ENCODE results near the gene BRS3.

BRS3 gene

DNA sequence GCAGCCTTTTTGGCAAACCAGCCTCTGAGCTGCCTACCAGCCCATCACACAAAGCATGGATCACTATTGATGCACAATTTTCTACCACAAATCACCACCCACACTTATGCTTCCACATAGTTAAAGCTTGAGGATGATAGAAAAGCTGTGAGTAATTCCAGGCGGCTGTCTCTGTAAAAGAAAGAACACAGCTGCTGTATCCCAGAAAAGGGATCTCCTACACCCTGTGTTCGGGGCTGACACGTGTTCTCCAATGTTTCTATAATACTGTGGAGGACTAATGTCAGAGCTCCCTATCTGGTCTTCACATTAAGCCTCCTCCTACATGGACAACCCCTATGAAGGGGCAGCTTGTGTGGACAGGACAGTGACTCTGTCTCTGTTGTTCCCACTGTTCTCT is 12.5 kb upstream of the BRS3 start:
- Mint-ChIP-seq H3K4me3 (no peak overlapping the region), H3K36me3 (no peaks in the 10 kb centered on the region), H3K4me1 (no peaks in the 10 kb centered on the region), H3K9me3 (no peaks in the 10 kb centered on the region), H3K27me3 (no peaks in the 10 kb centered on the region), H3K27ac (no peak overlapping the region)

- Mint-ChIP-seq H3K4me1 (no peaks in the 10 kb centered on the region), H3K36me3 (no peaks in the 10 kb centered on the region), H3K9me3 (no peaks in the 10 kb centered on the region), H3K27me3 (no peaks in the 10 kb centered on the region), H3K27ac (no peak overlapping the region), H3K4me3 (no peak overlapping the region)
Measured at GRCh38 chrX:136476501-136476900, 11.2 kb upstream of the BRS3 start.

- Mint-ChIP-seq H3K4me1 (no peaks in the 10 kb centered on the region), H3K9me3 (no peaks in the 10 kb centered on the region), H3K27ac (no peak overlapping the region), H3K36me3 (no peaks in the 10 kb centered on the region), H3K27me3 (no peaks in the 10 kb centered on the region), H3K4me3 (no peak overlapping the region)
Measured at GRCh38 chrX:136477026-136477425, 10.7 kb upstream of the BRS3 start.

- Mint-ChIP-seq H3K27ac (no peak overlapping the region), H3K4me1 (no peaks in the 10 kb centered on the region), H3K36me3 (no peaks in the 10 kb centered on the region), H3K4me3 (no peak overlapping the region), H3K27me3 (peaks cover 2% of the 10 kb centered on the region), H3K9me3 (no peaks in the 10 kb centered on the region)
Measured at GRCh38 chrX:136480383-136480782, 7.4 kb upstream of the BRS3 start.

DNA sequence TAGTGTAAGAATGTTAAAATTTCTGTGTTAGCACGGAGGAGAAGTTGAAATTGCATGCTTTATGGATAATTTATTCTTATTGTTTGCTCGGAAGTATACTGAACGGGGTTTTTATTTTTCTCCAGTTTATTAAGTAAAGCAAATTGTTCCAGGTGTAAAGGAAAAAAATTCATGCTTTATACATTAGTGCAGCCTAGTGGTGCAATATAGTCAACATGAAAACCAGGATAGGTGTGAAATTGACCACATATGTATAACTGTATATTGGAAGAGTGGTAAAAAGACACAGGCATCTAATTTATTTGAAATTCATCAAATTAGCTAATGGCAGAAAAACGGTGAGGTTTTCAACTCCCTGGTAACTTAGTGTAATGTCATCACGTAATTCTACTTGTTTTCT is 959 bp downstream of the BRS3 start:
- H3K27me3 Mint-ChIP-seq: peaks cover 9% of the 10 kb centered on the region
- no peaks in the 10 kb centered on the region for H3K36me3 Mint-ChIP-seq
- no peak overlapping the region for H3K27ac Mint-ChIP-seq
- no peaks in the 10 kb centered on the region for H3K4me1 Mint-ChIP-seq
- H3K4me3 Mint-ChIP-seq: no peak overlapping the region
- no peaks in the 10 kb centered on the region for H3K9me3 Mint-ChIP-seq

DNA sequence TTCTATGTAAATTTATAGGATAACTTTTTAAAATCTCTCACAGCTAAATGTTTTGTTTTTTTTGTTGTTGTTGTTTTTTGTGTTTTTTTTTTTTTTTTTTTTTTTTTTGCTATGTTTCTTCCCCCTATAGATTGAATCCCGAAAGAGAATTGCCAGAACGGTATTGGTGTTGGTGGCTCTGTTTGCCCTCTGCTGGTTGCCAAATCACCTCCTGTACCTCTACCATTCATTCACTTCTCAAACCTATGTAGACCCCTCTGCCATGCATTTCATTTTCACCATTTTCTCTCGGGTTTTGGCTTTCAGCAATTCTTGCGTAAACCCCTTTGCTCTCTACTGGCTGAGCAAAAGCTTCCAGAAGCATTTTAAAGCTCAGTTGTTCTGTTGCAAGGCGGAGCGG is 4.1 kb downstream of the BRS3 start:
- peaks cover 9% of the 10 kb centered on the region for H3K27me3 Mint-ChIP-seq
- no peaks in the 10 kb centered on the region for H3K4me1 Mint-ChIP-seq

GRCh38 chrX:136493011-136493410 is 5.3 kb downstream of the BRS3 start:
- no peak overlapping the region for H3K27ac Mint-ChIP-seq
- H3K4me3 Mint-ChIP-seq: no peak overlapping the region
- H3K9me3 Mint-ChIP-seq: no peaks in the 10 kb centered on the region
- H3K27me3 Mint-ChIP-seq: peaks cover 9% of the 10 kb centered on the region
- no peaks in the 10 kb centered on the region for H3K36me3 Mint-ChIP-seq
- no peaks in the 10 kb centered on the region for H3K4me1 Mint-ChIP-seq

More for the DNA sequence above, 4.1 kb downstream of the BRS3 start:
- Mint-ChIP-seq H3K4me3 (no peak overlapping the region), H3K36me3 (no peaks in the 10 kb centered on the region), H3K9me3 (no peaks in the 10 kb centered on the region), H3K27ac (no peak overlapping the region)

DNA sequence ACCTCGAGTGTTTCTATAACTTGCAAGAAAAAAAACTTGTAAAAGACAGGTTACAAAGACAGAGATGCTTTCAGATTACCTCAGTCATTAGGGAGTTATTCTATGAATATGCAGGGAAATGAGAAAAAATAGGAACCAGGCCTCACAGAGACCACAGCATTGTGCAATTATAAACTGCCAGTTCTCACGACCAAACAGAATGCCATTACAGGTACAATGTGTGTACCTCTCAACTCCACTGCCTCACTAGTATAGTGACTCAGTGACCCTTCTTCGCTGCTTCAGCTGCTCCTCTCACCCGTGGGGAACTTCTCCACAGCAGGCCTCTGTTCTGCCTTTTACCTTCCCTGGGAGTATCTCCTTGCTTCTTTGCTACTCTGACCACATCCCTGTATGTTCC is 7.3 kb downstream of the BRS3 start:
- Mint-ChIP-seq H3K27me3 (peaks cover 5% of the 10 kb centered on the region), H3K4me1 (peaks cover 14% of the 10 kb centered on the region), H3K27ac (no peak overlapping the region), H3K4me3 (no peak overlapping the region), H3K9me3 (no peaks in the 10 kb centered on the region), H3K36me3 (peaks cover 2% of the 10 kb centered on the region)

DNA sequence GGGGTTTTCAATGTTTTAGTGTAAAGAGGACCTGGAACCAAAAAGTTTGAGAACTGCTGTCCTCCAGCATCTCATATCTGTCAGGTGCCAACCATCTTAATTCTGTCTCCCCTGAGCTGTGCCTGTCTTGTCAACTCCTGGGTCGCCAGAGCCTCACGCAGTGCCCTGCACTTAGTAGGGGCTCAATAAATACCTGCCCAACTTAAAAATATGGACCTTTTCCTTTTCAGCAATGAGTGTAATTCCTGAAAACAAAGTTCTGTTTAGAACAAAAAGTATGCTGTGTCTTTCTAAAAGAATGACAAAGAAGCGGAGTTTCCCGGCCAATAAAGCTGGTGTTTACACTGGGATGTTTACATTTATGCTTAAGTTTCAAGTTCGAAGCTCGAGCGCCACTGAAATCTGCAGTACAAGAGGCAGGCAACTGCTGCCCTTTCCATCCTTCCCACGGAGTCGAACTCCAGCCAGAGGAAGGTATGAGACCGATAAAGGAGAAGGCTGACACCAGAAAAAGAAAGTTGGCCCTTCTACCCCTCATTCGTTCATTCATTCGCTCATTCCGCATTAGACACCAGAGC is 8.5 kb downstream of the BRS3 start:
- Mint-ChIP-seq H3K9me3 (no peaks in the 10 kb centered on the region), H3K4me1 (peaks cover 14% of the 10 kb centered on the region), H3K27ac (peak overlapping the region; percentile 97), H3K27me3 (no peaks in the 10 kb centered on the region), H3K36me3 (peaks cover 2% of the 10 kb centered on the region), H3K4me3 (peak overlapping the region; percentile 92)

GRCh38 chrX:136496764-136497555 is 9.2 kb downstream of the BRS3 start:
- Mint-ChIP-seq H3K36me3 (peaks cover 4% of the 10 kb centered on the region), H3K9me3 (no peaks in the 10 kb centered on the region), H3K4me3 (peak overlapping the region; percentile 97), H3K4me1 (peaks cover 17% of the 10 kb centered on the region), H3K27ac (peak overlapping the region; percentile 97), H3K27me3 (no peaks in the 10 kb centered on the region)

DNA sequence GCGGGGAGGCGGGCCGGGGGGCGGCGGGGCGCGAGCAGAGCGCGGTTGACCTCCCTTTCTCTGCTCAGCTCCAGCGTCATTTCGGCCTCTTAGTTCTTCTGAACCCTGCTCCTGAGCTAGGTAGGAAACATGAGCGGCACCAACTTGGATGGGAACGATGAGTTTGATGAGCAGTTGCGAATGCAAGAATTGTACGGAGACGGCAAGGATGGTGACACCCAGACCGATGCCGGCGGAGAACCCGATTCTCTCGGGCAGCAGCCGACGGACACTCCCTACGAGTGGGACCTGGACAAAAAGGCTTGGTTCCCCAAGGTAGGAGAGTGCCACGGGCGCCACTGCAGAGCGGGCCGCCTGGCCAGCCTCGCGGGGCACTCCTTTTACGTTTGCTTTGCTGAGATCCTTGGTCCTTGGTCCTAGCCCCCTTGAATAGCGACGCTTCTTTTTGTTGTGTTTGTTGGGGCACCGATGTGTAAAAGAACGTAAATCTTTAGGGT is 9.9 kb downstream of the BRS3 start, which contains the start of gene HTATSF1:
HTATSF1 (plus strand) TSS at position 37 of the 497 bp plus-strand sequence; CDS start at position 130, 93 bp downstream.
- peaks cover 4% of the 10 kb centered on the region for H3K36me3 Mint-ChIP-seq
- H3K4me3 Mint-ChIP-seq: peak within 1 kb of the TSS; percentile 97
- H3K27ac Mint-ChIP-seq: peak within 1 kb of the TSS; percentile 97
- no peaks in the 10 kb centered on the region for H3K27me3 Mint-ChIP-seq
- no peaks in the 10 kb centered on the region for H3K9me3 Mint-ChIP-seq
- H3K4me1 Mint-ChIP-seq: peaks cover 17% of the 10 kb centered on the region

DNA sequence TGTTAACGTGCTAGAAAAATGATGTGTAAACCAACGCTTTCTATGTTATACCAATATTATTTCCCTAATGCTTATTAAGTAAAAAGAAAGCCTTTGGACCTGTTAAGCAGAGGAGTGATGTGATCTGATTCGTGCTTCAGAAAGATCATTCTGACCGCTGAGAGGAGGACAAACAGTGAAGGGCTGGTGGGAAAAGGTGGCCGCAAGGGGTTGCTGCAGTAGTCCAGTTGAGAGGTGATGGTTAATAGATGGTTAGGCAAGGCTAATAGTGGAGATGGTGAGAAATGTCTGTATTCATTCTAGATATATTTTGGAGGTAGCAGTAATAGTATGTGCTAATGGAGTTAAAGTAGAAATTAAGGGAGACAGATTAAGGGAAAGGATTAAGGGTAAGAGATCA is 31.3 kb downstream of the BRS3 start:
- H3K4me3 Mint-ChIP-seq: no peak overlapping the region
- peaks cover 11% of the 10 kb centered on the region for H3K4me1 Mint-ChIP-seq
- H3K9me3 Mint-ChIP-seq: no peaks in the 10 kb centered on the region
- no peak overlapping the region for H3K27ac Mint-ChIP-seq
- no peaks in the 10 kb centered on the region for H3K27me3 Mint-ChIP-seq
- peaks cover 1% of the 10 kb centered on the region for H3K36me3 Mint-ChIP-seq

GRCh38 chrX:136523770-136524169 is 36.0 kb downstream of the BRS3 start:
- Mint-ChIP-seq H3K4me3 (no peak overlapping the region), H3K4me1 (peaks cover 11% of the 10 kb centered on the region), H3K9me3 (no peaks in the 10 kb centered on the region), H3K27me3 (no peaks in the 10 kb centered on the region), H3K27ac (no peak overlapping the region), H3K36me3 (peaks cover 1% of the 10 kb centered on the region)

GRCh38 chrX:136525738-136526606 is 38.2 kb downstream of the BRS3 start:
- H3K9me3 Mint-ChIP-seq: no peaks in the 10 kb centered on the region
- peaks cover 19% of the 10 kb centered on the region for H3K4me1 Mint-ChIP-seq
- H3K4me3 Mint-ChIP-seq: no peak overlapping the region
- H3K36me3 Mint-ChIP-seq: peaks cover 1% of the 10 kb centered on the region
- H3K27me3 Mint-ChIP-seq: no peaks in the 10 kb centered on the region
- no peak overlapping the region for H3K27ac Mint-ChIP-seq

DNA sequence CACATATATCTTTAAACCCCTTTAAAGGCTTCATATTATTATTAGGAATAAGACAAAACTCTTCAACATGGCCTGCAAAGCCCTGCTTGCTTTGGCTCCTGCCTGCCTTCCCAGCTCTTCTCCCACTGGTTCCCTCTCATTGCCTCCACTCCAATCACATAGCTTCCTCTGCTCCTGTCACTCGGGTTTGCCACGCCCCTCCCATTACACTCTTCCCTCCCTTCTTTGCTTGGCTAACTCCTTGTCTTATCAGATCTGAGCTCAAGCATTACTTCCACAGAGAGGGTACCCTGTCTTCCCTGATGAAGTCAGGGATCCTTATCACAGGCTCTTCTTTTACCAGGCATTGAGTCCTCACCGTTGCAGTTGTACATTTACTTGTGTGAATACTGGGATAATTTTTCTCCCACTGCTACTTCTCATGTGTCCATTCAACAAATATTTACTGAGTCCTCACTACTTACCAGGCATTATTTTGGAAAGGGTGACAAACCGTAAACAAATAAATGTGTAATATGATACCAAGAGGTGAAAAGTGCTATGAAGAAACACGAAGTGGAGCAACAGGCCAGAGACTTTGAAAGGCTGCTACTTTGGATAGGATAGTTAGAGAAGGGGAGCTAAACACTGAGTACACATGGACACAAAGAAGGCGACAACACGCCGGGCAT is 41.0 kb downstream of the BRS3 start:
- peaks cover 10% of the 10 kb centered on the region for H3K4me1 Mint-ChIP-seq
- H3K4me3 Mint-ChIP-seq: no peak overlapping the region
- H3K27me3 Mint-ChIP-seq: no peaks in the 10 kb centered on the region
- no peaks in the 10 kb centered on the region for H3K9me3 Mint-ChIP-seq
- H3K27ac Mint-ChIP-seq: peak overlapping the region; percentile 55
- H3K36me3 Mint-ChIP-seq: no peaks in the 10 kb centered on the region

Measured in activated naive CD4-positive, alpha-beta T cell treated with anti-CD3 and anti-CD28 coated beads, Interleukin-2, amount 50 U/mL, for 24 hours (primary cell).